DND-41 (cell line): ENCODE results near the gene ZNF511.

Source experiments
- ATAC-seq: fragments of 200-7000 bp; cut with Tn5 transposase; 3 replicates; pipeline ENCODE4 v1.9.1; 2021; ENCODE audit warnings: low read depth; ENCODE audit not compliant: insufficient read depth
- DNase-seq: peaks from one replicate; pipeline ENCODE4 v3.0.0-alpha.2; 2020
- H2AFZ ChIP-seq: 2 replicates; pipeline ENCODE4 v1.6.0; 2012; ENCODE audit warnings: low read depth, low read length
- H3K27ac ChIP-seq: 2 replicates; pipeline ENCODE4 v1.5.1; 2012; ENCODE audit warnings: low read length, inconsistent platforms
- H3K27me3 ChIP-seq: fragments of 200-600 bp; sonication (generic); 2 replicates; pipeline ENCODE4 v1.6.0; 2012; ENCODE audit warnings: low read length, mild to moderate bottlenecking, inconsistent platforms; ENCODE audit not compliant: insufficient read depth, poor library complexity
- H3K36me3 ChIP-seq: 2 replicates; pipeline ENCODE4 v1.5.1; 2012; ENCODE audit warnings: low read length, inconsistent platforms; ENCODE audit not compliant: insufficient read depth
- H3K4me1 ChIP-seq: 2 replicates; pipeline ENCODE4 v1.5.1; 2012; ENCODE audit warnings: mild to moderate bottlenecking, low read length; ENCODE audit not compliant: insufficient read depth
- H3K4me2 ChIP-seq: 2 replicates; pipeline ENCODE4 v1.6.0; 2012; ENCODE audit warnings: mild to moderate bottlenecking, moderate library complexity, low read length, inconsistent platforms; ENCODE audit not compliant: insufficient read depth
- H3K4me3 ChIP-seq, 2 experiments: fragments of 200-600 bp in 1 of 2; shearing (Covaris generic) in 1 of 2; 2 replicates each; pipeline ENCODE4 v1.5.1; 2012 to 2016; ENCODE audit warnings: inconsistent platforms in 2 of 2, low read length in 2 of 2, mild to moderate bottlenecking in 2 of 2, low read depth in 1 of 2, moderate library complexity in 1 of 2
- H3K79me2 ChIP-seq: 2 replicates; pipeline ENCODE4 v1.6.0; 2012; ENCODE audit warnings: low read length, inconsistent platforms; ENCODE audit not compliant: insufficient read depth
- H3K9ac ChIP-seq: 2 replicates; pipeline ENCODE4 v1.6.0; 2012; ENCODE audit warnings: low read depth, mild to moderate bottlenecking, inconsistent platforms, low read length, moderate library complexity
- H3K9me3 ChIP-seq: 2 replicates; pipeline ENCODE4 v1.5.1; 2012; ENCODE audit warnings: low read length, moderate library complexity, mild to moderate bottlenecking, inconsistent platforms; ENCODE audit not compliant: insufficient read depth, severe bottlenecking
- H4K20me1 ChIP-seq: 2 replicates; pipeline ENCODE4 v1.6.0; 2012; ENCODE audit warnings: low read length; ENCODE audit not compliant: insufficient read depth
- CTCF ChIP-seq: IDR thresholded peaks from 2 replicates; pipeline ENCODE4 v1.5.1; 2012; ENCODE audit warnings: borderline replicate concordance, low read length, moderate library complexity, mild to moderate bottlenecking; ENCODE audit not compliant: poor library complexity, severe bottlenecking; ENCODE audit errors: extremely low read depth
- EZH2 ChIP-seq: IDR thresholded peaks from 3 replicates; pipeline ENCODE4 v1.6.1; 2012; ENCODE audit warnings: borderline replicate concordance, low read depth, mild to moderate bottlenecking, moderate library complexity, low read length, inconsistent platforms; ENCODE audit not compliant: severe bottlenecking

The ZNF511 gene

GRCh38 chr10:133353202-133353959 lies 44.7 kb downstream of the ZNF511 start:
- Histone ChIP-seq H3K79me2 (no peaks in the 10 kb centered on the region), H4K20me1 (0 out of 2 replicates have a peak, but pooled peaks cover 5% of the 10 kb centered on the region), H2AFZ (no peak overlapping the region), H3K27me3 (no peaks in the 10 kb centered on the region), H3K4me1 (peaks cover 11% of the 10 kb centered on the region), H3K4me2 (no peak overlapping the region), H3K9ac (no peak overlapping the region), H3K36me3 (no peaks in the 10 kb centered on the region), H3K27ac (no peak overlapping the region), H3K9me3 (no peaks in the 10 kb centered on the region), H3K4me3 (no peak overlapping the region)
- TF ChIP-seq EZH2: no peak
- no peak for TF ChIP-seq CTCF
- DNase-seq: no peak
- ATAC-seq: no peak

- H3K9me3 ChIP-seq: no peaks in the 10 kb centered on the region
- no peak overlapping the region for H2AFZ ChIP-seq
- peaks cover 11% of the 10 kb centered on the region for H3K4me1 ChIP-seq
- H3K4me3 ChIP-seq: no peak overlapping the region
- no peak for TF ChIP-seq CTCF
- no peak for TF ChIP-seq EZH2
- no peak for DNase-seq
- no peaks in the 10 kb centered on the region for H3K36me3 ChIP-seq
- H3K79me2 ChIP-seq: no peaks in the 10 kb centered on the region
- ATAC-seq: no peak
- H4K20me1 ChIP-seq: 0 out of 2 replicates have a peak, but pooled peaks cover 5% of the 10 kb centered on the region
- no peak overlapping the region for H3K4me2 ChIP-seq
- H3K27me3 ChIP-seq: no peaks in the 10 kb centered on the region
- no peak overlapping the region for H3K9ac ChIP-seq
- H3K27ac ChIP-seq: no peak overlapping the region
Measured at GRCh38 chr10:133353988-133354605, 45.4 kb downstream of the ZNF511 start.

- H2AFZ ChIP-seq: no peak overlapping the region
- no peak overlapping the region for H3K9ac ChIP-seq
- no peak overlapping the region for H3K4me3 ChIP-seq
- no peak overlapping the region for H3K27ac ChIP-seq
- TF ChIP-seq EZH2 (no peak), CTCF (no peak)
- no peaks in the 10 kb centered on the region for H3K36me3 ChIP-seq
- no peaks in the 10 kb centered on the region for H3K27me3 ChIP-seq
- ATAC-seq (no peak), DNase-seq (no peak)
- H4K20me1 ChIP-seq: 0 out of 2 replicates have a peak, but pooled peaks cover 5% of the 10 kb centered on the region
- no peak overlapping the region for H3K4me2 ChIP-seq
- H3K9me3 ChIP-seq: no peaks in the 10 kb centered on the region
- peaks cover 11% of the 10 kb centered on the region for H3K4me1 ChIP-seq
- H3K79me2 ChIP-seq: no peaks in the 10 kb centered on the region
Measured at GRCh38 chr10:133354672-133355240, 46.0 kb downstream of the ZNF511 start.
